SK-N-MC (cell line): ENCODE measurements around the gene CHRNG.
A peak's percentile ranks its signal among the peaks of the same experiment; 100 is the strongest.
"Not testable (repeated sequence)": the region's sequence is repeated elsewhere in the genome, so short reads cannot be mapped to it uniquely, and the experiment has no call there.

Source experiments
- DNase-seq: peaks from one replicate; pipeline ENCODE4 v3.0.0-alpha.2; 2011; ENCODE audit warnings: low read depth, low spot score
- H3K27ac ChIP-seq: fragments of 200-600 bp; sonication (generic); 2 replicates; pipeline ENCODE4 v1.5.1; 2016; ENCODE audit warnings: mixed run types
- H3K36me3 ChIP-seq: fragments of 200-600 bp; sonication (generic); 2 replicates; pipeline ENCODE4 v1.6.1; 2017; ENCODE audit warnings: antibody characterized with exemption, low read length, mixed read lengths; ENCODE audit not compliant: insufficient read depth
- H3K4me3 ChIP-seq: fragments of 200-600 bp; sonication (generic); 2 replicates; pipeline ENCODE4 v1.5.1; 2016
- H3K9ac ChIP-seq: fragments of 200-600 bp; sonication (generic); 2 replicates; pipeline ENCODE4 v1.8.0; 2017; ENCODE audit warnings: mixed run types, mixed read lengths; ENCODE audit not compliant: insufficient read length
- H3K9me3 ChIP-seq: fragments of 200-600 bp; sonication (generic); 2 replicates; pipeline ENCODE4 v1.6.1; 2017; ENCODE audit warnings: low read depth, mild to moderate bottlenecking, antibody characterized with exemption, low read length, moderate library complexity, mixed read lengths
- EZH2 ChIP-seq: fragments of 200-600 bp; sonication (generic); IDR thresholded peaks from one replicate; pipeline ENCODE4 v1.6.1; 2017; ENCODE audit warnings: antibody characterized with exemption
- FOXP2 ChIP-seq: optimal IDR thresholded peaks from 2 replicates; pipeline ENCODE3; 2011; ENCODE audit warnings: mild to moderate bottlenecking, moderate library complexity; ENCODE audit not compliant: insufficient read depth; ENCODE audit errors: extremely low read length, control extremely low read depth
- POLR2AphosphoS5 ChIP-seq: IDR thresholded peaks from 2 replicates; pipeline ENCODE4 v1.6.1; 2012; ENCODE audit warnings: mild to moderate bottlenecking, low read depth, low read length, borderline replicate concordance

The CHRNG gene

GRCh38 chr2:232551776-232552175 is 12.3 kb downstream of the CHRNG start:
- Histone ChIP-seq H3K4me3 (peak overlapping the region; percentile 100), H3K27ac (no peak overlapping the region), H3K36me3 (peaks cover 39% of the 10 kb centered on the region), H3K9ac (no peak overlapping the region), H3K9me3 (no peaks in the 10 kb centered on the region; the same call in 1 of the 2 replicates)
- TF ChIP-seq FOXP2 (no peak), EZH2 (no peak), POLR2AphosphoS5 (no peak)
- no peak for DNase-seq

GRCh38 chr2:232556426-232556825 is 16.9 kb downstream of the CHRNG start:
- H3K27ac ChIP-seq: no peak overlapping the region
- H3K4me3 ChIP-seq: no peak overlapping the region
- peaks cover 48% of the 10 kb centered on the region for H3K36me3 ChIP-seq
- no peaks in the 10 kb centered on the region for H3K9me3 ChIP-seq
- TF ChIP-seq EZH2 (no peak), FOXP2 (no peak), POLR2AphosphoS5 (no peak)
- no peak for DNase-seq
- no peak overlapping the region for H3K9ac ChIP-seq

GRCh38 chr2:232562515-232563151 is 23.1 kb downstream of the CHRNG start:
- DNase-seq: no peak
- no peaks in the 10 kb centered on the region for H3K9me3 ChIP-seq
- H3K36me3 ChIP-seq: peaks cover 56% of the 10 kb centered on the region
- no peak overlapping the region for H3K9ac ChIP-seq
- H3K4me3 ChIP-seq: no peak overlapping the region
- no peak overlapping the region for H3K27ac ChIP-seq
- TF ChIP-seq POLR2AphosphoS5: no peak
- TF ChIP-seq FOXP2: no peak
- TF ChIP-seq EZH2: no peak

GRCh38 chr2:232563580-232563979 is 24.1 kb downstream of the CHRNG start:
- H3K9ac ChIP-seq: no peak overlapping the region
- no peaks in the 10 kb centered on the region for H3K9me3 ChIP-seq
- no peak overlapping the region for H3K27ac ChIP-seq
- H3K4me3 ChIP-seq: no peak overlapping the region
- peaks cover 61% of the 10 kb centered on the region for H3K36me3 ChIP-seq
- DNase-seq: no peak
- no peak for TF ChIP-seq FOXP2
- no peak for TF ChIP-seq POLR2AphosphoS5

GRCh38 chr2:232567721-232568120 is 28.2 kb downstream of the CHRNG start:
- Histone ChIP-seq H3K4me3 (no peak overlapping the region), H3K36me3 (peaks cover 59% of the 10 kb centered on the region), H3K27ac (no peak overlapping the region), H3K9ac (no peak overlapping the region), H3K9me3 (no peaks in the 10 kb centered on the region)
- no peak for DNase-seq
- TF ChIP-seq POLR2AphosphoS5 (no peak), EZH2 (no peak), FOXP2 (no peak)

- no peak for DNase-seq
- Histone ChIP-seq H3K9me3 (no peaks in the 10 kb centered on the region), H3K4me3 (no peak overlapping the region), H3K36me3 (peaks cover 61% of the 10 kb centered on the region), H3K9ac (no peak overlapping the region), H3K27ac (no peak overlapping the region)
- TF ChIP-seq EZH2 (no peak), FOXP2 (no peak), POLR2AphosphoS5 (no peak)
Measured at GRCh38 chr2:232568161-232568560, 28.7 kb downstream of the CHRNG start.

- Histone ChIP-seq H3K27ac (no peak overlapping the region), H3K9me3 (no peaks in the 10 kb centered on the region), H3K4me3 (no peak overlapping the region), H3K36me3 (peaks cover 51% of the 10 kb centered on the region), H3K9ac (no peak overlapping the region)
- no peak for DNase-seq
- TF ChIP-seq EZH2: no peak
- no peak for TF ChIP-seq POLR2AphosphoS5
- no peak for TF ChIP-seq FOXP2
Measured at GRCh38 chr2:232569541-232569940, 30.0 kb downstream of the CHRNG start.

GRCh38 chr2:232570481-232570880 is 31.0 kb downstream of the CHRNG start:
- not testable (repeated sequence) for H3K4me3 ChIP-seq, DNase-seq, H3K9me3 ChIP-seq, H3K27ac ChIP-seq, H3K9ac ChIP-seq
- H3K36me3 ChIP-seq: peaks cover 51% of the 10 kb centered on the region

GRCh38 chr2:232571026-232571474 is 31.6 kb downstream of the CHRNG start:
- no peak for DNase-seq
- Histone ChIP-seq H3K27ac (no peak overlapping the region), H3K9ac (no peak overlapping the region), H3K36me3 (peaks cover 51% of the 10 kb centered on the region), H3K4me3 (no peak overlapping the region), H3K9me3 (no peaks in the 10 kb centered on the region)
- no peak for TF ChIP-seq FOXP2
- TF ChIP-seq POLR2AphosphoS5: no peak
- no peak for TF ChIP-seq EZH2
